Caco-2 (cell line): ENCODE data around the gene MRAP. TPM values are rescaled to one million over a fixed set of nuclear protein-coding genes. Genes with fewer than 3 reads are reported as not detected.

Experiments used
- BruUV-seq: library from RNA; stranded (reverse); fragments of 400-500 nt; replicated peaks from 2 replicates; lab custom pipeline; 2021; lab: Mats Ljungman, UMichigan
- CTCF ChIA-PET: fragments of 300-600 bp; sonication (Branson Sonifier 250); formaldehyde crosslinking; loops from one replicate; lab custom pipeline; 2022; ENCODE audit warnings: antibody characterized with exemption; lab: Charles Lee
- POLR2A ChIA-PET: fragments of 300-600 bp; sonication (Branson Sonifier 250); formaldehyde crosslinking; loops from one replicate; lab custom pipeline; 2022; ENCODE audit warnings: antibody characterized with exemption; lab: Charles Lee
- DNase-seq, 2 experiments: peaks; one replicate each; pipeline versions ENCODE4 v3.0.0 to v3.0.0-alpha.2; 2020 to 2022
- H3K27me3 ChIP-seq: replicated peaks from 2 replicates; pipeline ENCODE4 v1.6.0; 2011; ENCODE audit warnings: low read length; ENCODE audit not compliant: control insufficient read depth, insufficient read depth
- H3K36me3 ChIP-seq: 2 replicates; pipeline ENCODE4 v1.5.1; 2011; ENCODE audit warnings: low read length; ENCODE audit not compliant: control insufficient read depth, insufficient read depth
- H3K4me1 ChIP-seq: fragments of 250-450 bp; sonication (Bioruptor Pico); 2 replicates; pipeline ENCODE4 v1.5.1; 2020; ENCODE audit warnings: mild to moderate bottlenecking
- H3K4me3 ChIP-seq: 2 replicates; pipeline ENCODE4 v1.5.1; 2011; ENCODE audit warnings: low read depth, mild to moderate bottlenecking, control low read depth, low read length
- H3K9me3 ChIP-seq: fragments of 250-450 bp; sonication (Bioruptor Pico); 2 replicates; pipeline ENCODE4 v1.5.1; 2020; ENCODE audit warnings: mild to moderate bottlenecking, moderate library complexity
- H3K27ac Mint-ChIP-seq: one replicate; pipeline ENCODE4 v1.8.0; 2022; ENCODE audit warnings: mixed read lengths; ENCODE audit not compliant: unreplicated experiment
- H3K27me3 Mint-ChIP-seq: one replicate; pipeline ENCODE4 v1.8.0; 2022; ENCODE audit warnings: mixed read lengths; ENCODE audit not compliant: insufficient read depth, unreplicated experiment
- H3K36me3 Mint-ChIP-seq: one replicate; pipeline ENCODE4 v1.8.0; 2022; ENCODE audit warnings: mild to moderate bottlenecking, mixed read lengths; ENCODE audit not compliant: insufficient read depth, unreplicated experiment
- H3K4me1 Mint-ChIP-seq: one replicate; pipeline ENCODE4 v1.8.0; 2022; ENCODE audit warnings: low read depth, mixed read lengths; ENCODE audit not compliant: unreplicated experiment
- H3K4me3 Mint-ChIP-seq: one replicate; pipeline ENCODE4 v1.8.0; 2022; ENCODE audit warnings: mild to moderate bottlenecking, moderate library complexity, mixed read lengths; ENCODE audit not compliant: unreplicated experiment
- H3K9me3 Mint-ChIP-seq: one replicate; pipeline ENCODE4 v1.8.0; 2022; ENCODE audit warnings: mixed read lengths; ENCODE audit not compliant: unreplicated experiment
- CTCF ChIP-seq, 2 experiments: fragments of 200-600 bp in 1 of 2; IDR thresholded peaks; 1 replicate in 1 of 2; 2 replicates in 1 of 2; pipeline versions ENCODE4 v1.5.1 to v1.8.0; 2011 to 2022; ENCODE audit warnings: antibody characterized with exemption in 1 of 2, control low read depth in 1 of 2, inconsistent platforms in 1 of 2, low read depth in 1 of 2, low read length in 1 of 2, mild to moderate bottlenecking in 1 of 2, moderate library complexity in 1 of 2; ENCODE audit not compliant: insufficient read depth in 1 of 2, severe bottlenecking in 1 of 2, unreplicated experiment in 1 of 2
- intact Hi-C: fragments of 100-400 bp; cut with micrococcal nuclease; formaldehyde crosslinking; loops from one replicate; pipeline ENCODE4 v1.10.0; 2022; ENCODE audit not compliant: unreplicated experiment
- total RNA-seq: library from RNA; stranded (reverse); gene quantifications from 2 replicates; pipeline ENCODE4 v1.2.3, GENCODE V29; 2022

The MRAP gene
- total RNA-seq, 1 experiment from 2014 or later = not detected

- TF ChIP-seq CTCF (IDR thresholded peaks at IDR 0.05; ENCODE audit: insufficient read depth in 1 of 2, low read depth in 1 of 2, low read length in 1 of 2, severe bottlenecking in 1 of 2, unreplicated experiment in 1 of 2) = no peak
- H3K4me3 Mint-ChIP-seq = no peak overlapping the region
- peaks cover 3% of the 10 kb centered on the region for H3K36me3 ChIP-seq
- H3K9me3 Mint-ChIP-seq = no peaks in the 10 kb centered on the region
- H3K27me3 ChIP-seq = no peaks in the 10 kb centered on the region
- no peaks in the 10 kb centered on the region for H3K4me1 ChIP-seq
- CTCF ChIA-PET = no interaction called here
- no peaks in the 10 kb centered on the region for H3K4me1 Mint-ChIP-seq
- BruUV-seq = no TSS peak
- no peak overlapping the region for H3K27ac Mint-ChIP-seq
- no peaks in the 10 kb centered on the region for H3K27me3 Mint-ChIP-seq
- DNase-seq = no peak
- POLR2A ChIA-PET = no interaction called here
- H3K36me3 Mint-ChIP-seq = peaks cover 78% of the 10 kb centered on the region
- H3K9me3 ChIP-seq = no peaks in the 10 kb centered on the region
- H3K4me3 ChIP-seq = no peak overlapping the region
- intact Hi-C loops = no loop called here
Measured at GRCh38 chr21:32334980-32335531, 36.4 kb downstream of the MRAP start.

GRCh38 chr21:32335601-32336575, 37.2 kb downstream of the MRAP start:
- H3K9me3 ChIP-seq = no peaks in the 10 kb centered on the region
- no peak for DNase-seq
- H3K27me3 ChIP-seq = no peaks in the 10 kb centered on the region
- ChIA-PET CTCF (no interaction called here), POLR2A (no interaction called here)
- Mint-ChIP-seq H3K27me3 (no peaks in the 10 kb centered on the region), H3K4me3 (no peak overlapping the region), H3K27ac (no peak overlapping the region), H3K36me3 (peaks cover 77% of the 10 kb centered on the region), H3K9me3 (no peaks in the 10 kb centered on the region), H3K4me1 (no peaks in the 10 kb centered on the region)
- H3K36me3 ChIP-seq = peaks cover 3% of the 10 kb centered on the region; the same call in 1 of the 2 replicates
- H3K4me1 ChIP-seq = no peaks in the 10 kb centered on the region
- BruUV-seq = no TSS peak
- intact Hi-C loops = no loop called here
- no peak for TF ChIP-seq CTCF (IDR thresholded peaks at IDR 0.05; ENCODE audit: insufficient read depth in 1 of 2, low read depth in 1 of 2, low read length in 1 of 2, severe bottlenecking in 1 of 2, unreplicated experiment in 1 of 2)
- H3K4me3 ChIP-seq = no peak overlapping the region

- H3K9me3 ChIP-seq = no peaks in the 10 kb centered on the region
- TF ChIP-seq CTCF (IDR thresholded peaks at IDR 0.05; ENCODE audit: insufficient read depth in 1 of 2, low read depth in 1 of 2, low read length in 1 of 2, severe bottlenecking in 1 of 2, unreplicated experiment in 1 of 2) = no peak
- no peaks in the 10 kb centered on the region for H3K27me3 Mint-ChIP-seq
- POLR2A ChIA-PET = no interaction called here
- no peak overlapping the region for H3K4me3 ChIP-seq
- peaks cover 75% of the 10 kb centered on the region for H3K36me3 Mint-ChIP-seq
- H3K4me1 Mint-ChIP-seq = no peaks in the 10 kb centered on the region
- no peaks in the 10 kb centered on the region for H3K27me3 ChIP-seq
- H3K4me1 ChIP-seq = no peaks in the 10 kb centered on the region
- no TSS peak for BruUV-seq
- no peaks in the 10 kb centered on the region for H3K9me3 Mint-ChIP-seq
- CTCF ChIA-PET = no interaction called here
- intact Hi-C loops = no loop called here
- no peak overlapping the region for H3K4me3 Mint-ChIP-seq
- no peak for DNase-seq
- no peak overlapping the region for H3K27ac Mint-ChIP-seq
- H3K36me3 ChIP-seq = peaks cover 3% of the 10 kb centered on the region; the same call in 1 of the 2 replicates
Measured at GRCh38 chr21:32336711-32337110, 38.1 kb downstream of the MRAP start.
